Gastroesophageal sphincter (tissue), 4 donors: ENCODE results near the gene EVI5L. TPM values are rescaled to one million over a fixed set of nuclear protein-coding genes. Genes with fewer than 3 reads are reported as not detected.

Source experiments
- ATAC-seq: fragments of 150-250 bp; one replicate; pipeline ENCODE4 v1.9.1; 2016; ENCODE audit warnings: mild to moderate bottlenecking, moderate library complexity
- H3K27ac ChIP-seq, 4 donors: fragments of 200-600 bp; sonication (generic) in 3 of 4; 1 replicate in 3 of 4; 2 replicates in 1 of 4; pipeline ENCODE4 v1.5.1; 2016 to 2019
- H3K27me3 ChIP-seq: fragments of 200-600 bp; sonication (generic); one replicate; pipeline ENCODE4 v1.5.1; 2019
- H3K36me3 ChIP-seq, 2 donors: fragments of 200-600 bp; sonication (generic); one replicate each; pipeline ENCODE4 v1.5.1; 2019; ENCODE audit warnings: control low read depth in 1 of 2
- H3K4me1 ChIP-seq, 3 donors: fragments of 200-600 bp; sonication (generic); 1 replicate in 2 of 3; 2 replicates in 1 of 3; pipeline ENCODE4 v1.5.1; 2016 to 2019; ENCODE audit warnings: control low read depth in 2 of 3
- H3K4me3 ChIP-seq, 2 donors: fragments of 200-600 bp; sonication (generic); one replicate each; pipeline ENCODE4 v1.5.1; 2019; ENCODE audit warnings: mild to moderate bottlenecking in 1 of 2, moderate library complexity in 1 of 2
- H3K9me3 ChIP-seq, 3 donors: fragments of 200-600 bp; sonication (generic); one replicate each; pipeline ENCODE4 v1.5.1; 2017 to 2019; ENCODE audit warnings: control low read depth in 2 of 3
- CTCF ChIP-seq, 4 experiments: fragments of 200-600 bp in 2 of 4; fragments of 450-650 bp in 2 of 4; sonication (generic) in 1 of 4; IDR thresholded peaks; one replicate each; pipeline ENCODE4 v1.5.1; 2017 to 2019; ENCODE audit warnings: antibody characterized with exemption in 4 of 4, mild to moderate bottlenecking in 2 of 4, moderate library complexity in 2 of 4
- EP300 ChIP-seq: sonication (generic); formaldehyde crosslinking; IDR thresholded peaks from one replicate; pipeline ENCODE4 v1.6.1; 2017; ENCODE audit warnings: antibody characterized with exemption, mild to moderate bottlenecking
- POLR2A ChIP-seq, 2 donors: fragments of 450-650 bp; IDR thresholded peaks; one replicate each; pipeline ENCODE4 v1.6.1; 2017; ENCODE audit warnings: antibody characterized with exemption in 2 of 2, mild to moderate bottlenecking in 2 of 2, moderate library complexity in 1 of 2
- POLR2AphosphoS5 ChIP-seq: sonication (generic); formaldehyde crosslinking; IDR thresholded peaks from one replicate; pipeline ENCODE4 v1.6.1; 2017; ENCODE audit warnings: antibody characterized with exemption
- WGBS, 2 donors: methylation state at CpG; one replicate each; pipeline ENCODE4 v1.1.5; 2018; ENCODE audit warnings: low coverage in 1 of 2; 5-methylcytosine and 5-hydroxymethylcytosine counted together
- total RNA-seq, 4 donors: library from RNA; depleted of rRNA; stranded (reverse); fragments of >200 nt; gene quantifications; one replicate each; pipeline ENCODE4 v1.1.0, GENCODE V29; 2016

EVI5L gene
- total RNA-seq, 4 donors from 2014 or later: 17.3 to 46.3 (median 22.2) TPM

GRCh38 chr19:7905859-7906258, 75.8 kb downstream of the EVI5L start:
- 84% methylated on average over 6 of the region's 10 CpGs; no CpG with 5 or more reads in 1 of the 2 donors for WGBS, 2 donors
- Histone ChIP-seq H3K36me3 (peaks cover 0 to 56% of the 10 kb centered on the region in 2 donors), H3K27ac (no peak overlapping the region), H3K4me1 (peaks cover 4 to 61% (median 32%) of the 10 kb centered on the region in 3 donors), H3K4me3 (no peak overlapping the region), H3K9me3 (no peaks in the 10 kb centered on the region), H3K27me3 (no peaks in the 10 kb centered on the region)
- ATAC-seq: no peak
- TF ChIP-seq CTCF (IDR thresholded peaks at IDR 0.05) (no peak), EP300 (no peak), POLR2A (IDR thresholded peaks at IDR 0.05) (no peak)

GRCh38 chr19:7907122-7907521, 77.1 kb downstream of the EVI5L start:
- peaks cover 0 to 69% of the 10 kb centered on the region in 2 donors for H3K36me3 ChIP-seq
- peaks cover 4 to 61% (median 32%) of the 10 kb centered on the region in 3 donors for H3K4me1 ChIP-seq
- H3K4me3 ChIP-seq: no peak overlapping the region
- 86 to 92% methylated on average over 9 to 19 of the region's 19 CpGs for WGBS, 2 donors
- no peak overlapping the region for H3K27ac ChIP-seq
- TF ChIP-seq POLR2AphosphoS5: no peak
- no peak for TF ChIP-seq CTCF (IDR thresholded peaks at IDR 0.05)
- no peak for TF ChIP-seq POLR2A (IDR thresholded peaks at IDR 0.05)
- TF ChIP-seq EP300: no peak
- H3K27me3 ChIP-seq: no peaks in the 10 kb centered on the region
- no peak for ATAC-seq
- H3K9me3 ChIP-seq: no peaks in the 10 kb centered on the region

GRCh38 chr19:7907544-7907943, 77.5 kb downstream of the EVI5L start:
- TF ChIP-seq POLR2AphosphoS5 (no peak), POLR2A (IDR thresholded peaks at IDR 0.05) (no peak), EP300 (no peak), CTCF (IDR thresholded peaks at IDR 0.05) (no peak)
- Histone ChIP-seq H3K27me3 (no peaks in the 10 kb centered on the region), H3K4me1 (peaks cover 4 to 58% (median 30%) of the 10 kb centered on the region in 3 donors), H3K9me3 (no peaks in the 10 kb centered on the region), H3K27ac (no peak overlapping the region), H3K36me3 (peaks cover 0 to 73% of the 10 kb centered on the region in 2 donors), H3K4me3 (no peak overlapping the region)
- 100% methylated on average over 1 of the region's 11 CpGs; no CpG with 5 or more reads in 1 of the 2 donors for WGBS, 2 donors
- ATAC-seq: no peak

GRCh38 chr19:7908078-7908699, 78.2 kb downstream of the EVI5L start:
- H3K27me3 ChIP-seq: no peaks in the 10 kb centered on the region
- no peak overlapping the region for H3K27ac ChIP-seq
- peaks cover 0 to 79% of the 10 kb centered on the region in 2 donors for H3K36me3 ChIP-seq
- 81 to 92% methylated on average over 2 to 5 of the region's 14 CpGs for WGBS, 2 donors
- ATAC-seq: no peak
- H3K4me3 ChIP-seq: no peak overlapping the region
- TF ChIP-seq CTCF (IDR thresholded peaks at IDR 0.05) (no peak), EP300 (no peak), POLR2A (IDR thresholded peaks at IDR 0.05) (no peak), POLR2AphosphoS5 (no peak)
- peaks cover 4 to 52% (median 26%) of the 10 kb centered on the region in 3 donors for H3K4me1 ChIP-seq
- H3K9me3 ChIP-seq: no peaks in the 10 kb centered on the region
